Neural cell (in vitro differentiated cells): ENCODE measurements around the gene OR9A2.

Experiments used
- CTCF ChIP-seq: fragments of 450-650 bp; IDR thresholded peaks from 2 replicates; pipeline ENCODE4 v1.5.1; 2014; ENCODE audit warnings: antibody characterized with exemption, mild to moderate bottlenecking, moderate library complexity; ENCODE audit not compliant: poor library complexity, severe bottlenecking
- EP300 ChIP-seq: fragments of 450-650 bp; conservative IDR thresholded peaks from 2 replicates; pipeline ENCODE4 v1.6.1; 2014; ENCODE audit warnings: antibody characterized with exemption, mild to moderate bottlenecking, moderate library complexity; ENCODE audit not compliant: poor library complexity, severe bottlenecking
- MXI1 ChIP-seq: fragments of 450-650 bp; conservative IDR thresholded peaks from 2 replicates; pipeline ENCODE4 v1.6.1; 2014; ENCODE audit warnings: antibody characterized with exemption, mild to moderate bottlenecking; ENCODE audit not compliant: poor library complexity, severe bottlenecking

GRCh38 chr7:143074141-143074540 lies 47.2 kb upstream of the OR9A2 start:
- TF ChIP-seq CTCF: no peak
- no peak for TF ChIP-seq MXI1
- no peak for TF ChIP-seq EP300
